ENCODE data around the gene SERGEF.

Gene SERGEF

DNA sequence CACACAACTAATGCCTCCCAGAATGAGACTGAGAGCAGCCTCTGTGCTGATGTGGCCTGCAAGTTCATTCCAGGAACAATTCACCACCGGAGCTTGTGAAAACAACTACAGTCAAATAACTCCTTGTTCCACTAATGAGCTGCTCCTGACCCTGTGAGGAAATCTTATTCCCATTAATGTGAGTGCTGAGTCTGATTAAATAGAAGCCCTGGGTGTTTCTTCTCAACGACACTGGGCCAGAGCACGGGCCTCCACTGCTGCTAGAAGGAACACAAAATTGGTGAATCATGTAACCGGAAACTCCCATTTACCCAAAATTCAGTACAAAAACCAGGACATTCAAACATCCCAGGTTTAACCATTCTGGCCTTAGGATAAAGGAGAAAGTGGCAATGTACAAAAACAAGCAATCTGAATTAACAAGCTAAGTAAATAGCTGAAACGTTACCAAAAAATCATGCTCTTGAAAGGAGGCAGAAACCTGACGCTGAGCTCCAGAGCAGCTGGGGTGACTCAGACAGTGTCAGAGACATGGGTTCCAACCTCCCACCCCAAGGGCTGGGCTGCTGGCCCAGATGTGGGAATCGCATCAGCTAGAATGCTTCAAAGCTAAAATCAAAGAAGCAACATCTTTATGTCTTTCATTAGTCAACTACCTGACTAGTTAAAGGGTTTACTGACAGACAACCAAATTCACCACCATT, 26.7 kb downstream of the SERGEF start:
- no peak for DNase-seq (ENCODE audit: insufficient read length, low spot score)
- FAIRE-seq = no peak
- TF ChIP-seq POLR2A (IDR thresholded peaks at IDR 0.05; ENCODE audit: low read depth, low read length) = no peak
- TF ChIP-seq SPI1 (IDR thresholded peaks at IDR 0.05; ENCODE audit: low read depth, low read length) = no peak
- TF ChIP-seq POLR2AphosphoS5 (IDR thresholded peaks at IDR 0.05; ENCODE audit: low read depth, low read length) = no peak
- no peak for TF ChIP-seq TAF1 (IDR thresholded peaks at IDR 0.05; ENCODE audit: low read depth, low read length)
- no peak for TF ChIP-seq POU2F2 (IDR thresholded peaks at IDR 0.05; ENCODE audit: low read depth, low read length)
- no peak for TF ChIP-seq PAX5 (IDR thresholded peaks at IDR 0.05; ENCODE audit: insufficient read depth, low read length, severe bottlenecking)

DNA sequence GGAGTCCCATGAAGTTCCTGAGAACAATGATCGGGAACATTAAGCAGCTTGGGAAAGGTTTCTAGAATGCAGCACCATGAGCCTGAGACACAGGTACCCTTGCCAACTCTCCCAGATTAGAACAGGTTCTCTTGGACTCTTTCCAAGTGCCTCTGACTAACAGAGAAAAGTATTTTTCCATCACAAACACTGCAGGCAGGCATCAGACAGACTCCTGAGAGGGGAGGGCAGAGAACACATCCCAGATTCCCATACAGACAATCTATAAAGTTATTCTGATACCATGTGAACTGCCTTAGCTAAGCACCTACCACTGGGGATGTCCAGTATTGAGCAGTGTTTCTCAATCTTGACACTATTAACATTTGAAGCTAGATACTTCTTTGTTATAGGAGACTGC, 27.3 kb downstream of the SERGEF start:
- FAIRE-seq (no peak), DNase-seq (ENCODE audit: insufficient read length, low spot score) (no peak)
- TF ChIP-seq TAF1 (IDR thresholded peaks at IDR 0.05; ENCODE audit: low read depth, low read length) (no peak), POLR2AphosphoS5 (IDR thresholded peaks at IDR 0.05; ENCODE audit: low read depth, low read length) (no peak), PAX5 (IDR thresholded peaks at IDR 0.05; ENCODE audit: insufficient read depth, low read length, severe bottlenecking) (no peak), POLR2A (IDR thresholded peaks at IDR 0.05; ENCODE audit: low read depth, low read length) (no peak), POU2F2 (IDR thresholded peaks at IDR 0.05; ENCODE audit: low read depth, low read length) (no peak), SPI1 (IDR thresholded peaks at IDR 0.05; ENCODE audit: low read depth, low read length) (no peak)

DNA sequence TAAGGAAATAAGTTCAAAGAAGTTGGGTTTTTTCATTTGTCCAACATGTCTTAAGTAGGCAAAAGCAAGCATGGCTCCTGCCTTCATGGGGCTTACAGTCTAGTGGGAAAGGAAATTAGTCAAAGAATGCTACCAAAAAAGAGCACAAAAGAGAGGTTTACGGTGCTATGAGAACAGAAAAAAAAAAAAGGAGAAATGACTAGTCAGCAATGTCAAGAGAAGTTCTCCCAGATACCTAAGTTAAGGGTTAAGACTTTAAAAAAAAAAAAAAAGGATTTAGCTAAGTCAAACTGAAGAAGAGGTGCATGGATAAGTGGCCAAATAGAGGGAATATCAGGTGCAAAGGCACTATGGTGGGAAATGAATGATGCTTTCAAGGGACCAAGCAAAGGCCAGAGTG, 29.3 kb downstream of the SERGEF start:
- FAIRE-seq = no peak
- DNase-seq (ENCODE audit: insufficient read length, low spot score) = no peak

DNA sequence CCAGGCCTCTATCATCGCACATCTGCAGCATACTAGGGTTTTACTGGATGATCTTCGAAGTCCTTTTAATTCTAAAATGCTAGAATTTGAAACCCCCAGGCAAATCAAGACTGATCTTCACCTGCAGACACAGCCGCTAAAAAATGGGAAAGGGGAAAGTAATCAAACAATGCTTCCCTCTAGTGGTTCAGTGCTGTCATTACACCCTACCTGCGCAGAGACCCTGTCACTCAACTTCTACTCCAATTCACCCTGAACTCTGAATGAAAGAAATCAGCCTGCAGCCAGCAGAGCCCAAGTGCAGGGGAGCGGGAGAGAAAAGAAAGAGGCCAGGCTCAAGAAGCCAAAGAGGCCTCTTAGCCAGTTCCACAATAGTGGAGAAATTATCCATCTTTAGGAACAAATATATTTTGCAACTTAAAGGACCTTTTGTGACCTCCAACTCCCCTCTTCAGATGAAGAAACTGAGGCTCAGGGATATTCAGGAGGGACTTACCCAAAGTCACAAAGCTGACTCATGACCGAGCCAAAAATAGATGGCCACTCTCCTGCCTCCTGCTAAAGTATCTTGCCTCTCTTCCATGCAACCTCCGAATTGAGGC, 33.0 kb downstream of the SERGEF start:
- TF ChIP-seq POU2F2 (IDR thresholded peaks at IDR 0.05; ENCODE audit: low read depth, low read length) = peak; percentile 13; the same call in 1 of the 2 replicates
- TF ChIP-seq POLR2AphosphoS5 (IDR thresholded peaks at IDR 0.05; ENCODE audit: low read depth, low read length) = no peak
- FAIRE-seq (peak; percentile 82), DNase-seq (ENCODE audit: insufficient read length, low spot score) (peak; percentile 19)

More for the DNA sequence above, 29.3 kb downstream of the SERGEF start:
- TF ChIP-seq TAF1 (IDR thresholded peaks at IDR 0.05; ENCODE audit: low read depth, low read length) = no peak
- no peak for TF ChIP-seq SPI1 (IDR thresholded peaks at IDR 0.05; ENCODE audit: low read depth, low read length)
- no peak for TF ChIP-seq PAX5 (IDR thresholded peaks at IDR 0.05; ENCODE audit: insufficient read depth, low read length, severe bottlenecking)
- TF ChIP-seq POLR2AphosphoS5 (IDR thresholded peaks at IDR 0.05; ENCODE audit: low read depth, low read length) = no peak

DNA sequence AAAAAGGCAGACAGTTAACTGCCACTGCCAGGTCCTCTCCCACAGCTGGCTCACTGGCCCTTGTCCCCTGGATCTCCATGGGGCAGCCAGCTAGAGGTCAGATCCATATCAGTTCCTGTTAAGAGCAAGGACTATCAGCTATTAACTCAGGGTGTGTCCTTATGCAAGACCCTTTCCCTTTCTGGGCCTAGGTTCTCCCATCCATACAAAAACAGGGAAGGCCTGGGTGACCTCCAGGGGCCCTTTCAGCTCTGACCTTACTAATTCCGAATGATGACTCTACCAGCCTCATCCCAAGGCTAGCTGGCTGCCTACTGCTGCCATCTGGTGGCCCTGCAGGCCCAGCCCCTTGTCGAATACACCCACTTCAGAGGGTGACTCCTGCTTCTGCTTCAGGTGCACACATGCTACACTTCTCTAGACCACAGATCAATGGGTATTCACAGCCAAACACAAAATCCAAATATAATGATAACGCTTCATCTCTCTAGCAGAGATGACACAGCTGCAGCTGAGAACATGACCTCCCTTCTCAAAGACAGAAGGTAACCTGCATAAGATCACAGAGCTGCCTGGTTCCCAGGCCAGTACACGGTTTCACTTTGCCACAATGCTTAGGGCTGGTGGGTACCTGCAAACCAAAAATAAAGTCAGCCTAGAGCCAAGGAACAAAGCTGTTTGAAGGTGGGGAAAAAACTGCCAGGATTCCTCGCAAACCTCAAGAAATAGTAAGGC, 34.1 kb downstream of the SERGEF start:
- no peak for TF ChIP-seq POLR2AphosphoS5 (IDR thresholded peaks at IDR 0.05; ENCODE audit: low read depth, low read length)
- TF ChIP-seq TAF1 (IDR thresholded peaks at IDR 0.05; ENCODE audit: low read depth, low read length) = no peak
- no peak for TF ChIP-seq PAX5 (IDR thresholded peaks at IDR 0.05; ENCODE audit: insufficient read depth, low read length, severe bottlenecking)
- no peak for TF ChIP-seq POU2F2 (IDR thresholded peaks at IDR 0.05; ENCODE audit: low read depth, low read length)
- TF ChIP-seq SPI1 (IDR thresholded peaks at IDR 0.05; ENCODE audit: low read depth, low read length) = no peak
- no peak for TF ChIP-seq POLR2A (IDR thresholded peaks at IDR 0.05; ENCODE audit: low read depth, low read length)
- FAIRE-seq (peak; percentile 86), DNase-seq (ENCODE audit: insufficient read length, low spot score) (peak; percentile 21)

DNA sequence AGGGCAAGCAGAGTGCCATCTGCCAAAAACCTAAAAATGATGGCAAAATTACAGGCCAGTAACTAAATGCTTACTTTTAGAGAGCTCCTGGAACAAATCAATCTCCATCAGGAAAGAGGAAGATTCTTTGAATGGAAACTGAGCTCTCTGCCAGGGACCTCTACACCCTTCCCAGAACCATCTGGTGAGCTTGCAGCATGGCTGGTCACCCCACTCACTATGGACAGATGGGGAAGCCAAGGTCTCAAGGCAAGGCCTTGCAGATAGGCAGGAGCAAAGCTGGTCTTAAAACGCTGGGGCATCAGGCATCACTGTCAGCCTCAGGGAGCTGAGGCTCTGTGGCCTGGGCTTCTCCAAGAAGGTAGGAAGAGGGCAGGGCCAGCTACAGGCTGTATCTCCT, 36.2 kb downstream of the SERGEF start:
- FAIRE-seq (no peak), DNase-seq (ENCODE audit: insufficient read length, low spot score) (no peak)
- no peak for TF ChIP-seq SPI1 (IDR thresholded peaks at IDR 0.05; ENCODE audit: low read depth, low read length)
- TF ChIP-seq PAX5 (IDR thresholded peaks at IDR 0.05; ENCODE audit: insufficient read depth, low read length, severe bottlenecking) = no peak
- no peak for TF ChIP-seq POLR2AphosphoS5 (IDR thresholded peaks at IDR 0.05; ENCODE audit: low read depth, low read length)
- no peak for TF ChIP-seq POU2F2 (IDR thresholded peaks at IDR 0.05; ENCODE audit: low read depth, low read length)
- TF ChIP-seq POLR2A (IDR thresholded peaks at IDR 0.05; ENCODE audit: low read depth, low read length) = no peak
- no peak for TF ChIP-seq TAF1 (IDR thresholded peaks at IDR 0.05; ENCODE audit: low read depth, low read length)

DNA sequence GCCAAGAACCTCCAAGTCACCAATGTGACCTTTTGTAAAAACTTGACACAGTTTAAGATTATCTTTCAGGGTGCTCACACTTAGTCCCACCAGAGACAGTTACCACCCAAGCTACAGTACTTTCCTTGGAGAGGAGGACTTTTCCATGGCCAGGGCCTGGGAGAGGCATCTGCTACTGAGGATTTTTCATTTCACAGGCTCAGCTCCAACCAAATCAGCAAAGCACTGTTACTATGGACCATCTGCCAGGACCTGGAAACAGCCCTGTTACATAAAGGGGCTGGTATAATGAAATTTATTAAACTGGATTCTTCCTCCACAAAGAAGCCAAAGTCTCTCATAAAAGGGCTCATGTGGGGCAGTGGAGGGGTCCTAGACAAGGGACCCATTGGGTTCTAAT, 38.6 kb downstream of the SERGEF start:
- DNase-seq (ENCODE audit: insufficient read length, low spot score) (no peak), FAIRE-seq (no peak)
- TF ChIP-seq TAF1 (IDR thresholded peaks at IDR 0.05; ENCODE audit: low read depth, low read length) = no peak
- TF ChIP-seq POLR2AphosphoS5 (IDR thresholded peaks at IDR 0.05; ENCODE audit: low read depth, low read length) = no peak
- TF ChIP-seq SPI1 (IDR thresholded peaks at IDR 0.05; ENCODE audit: low read depth, low read length) = no peak
- TF ChIP-seq POU2F2 (IDR thresholded peaks at IDR 0.05; ENCODE audit: low read depth, low read length) = no peak
- TF ChIP-seq POLR2A (IDR thresholded peaks at IDR 0.05; ENCODE audit: low read depth, low read length) = no peak
- no peak for TF ChIP-seq PAX5 (IDR thresholded peaks at IDR 0.05; ENCODE audit: insufficient read depth, low read length, severe bottlenecking)

DNA sequence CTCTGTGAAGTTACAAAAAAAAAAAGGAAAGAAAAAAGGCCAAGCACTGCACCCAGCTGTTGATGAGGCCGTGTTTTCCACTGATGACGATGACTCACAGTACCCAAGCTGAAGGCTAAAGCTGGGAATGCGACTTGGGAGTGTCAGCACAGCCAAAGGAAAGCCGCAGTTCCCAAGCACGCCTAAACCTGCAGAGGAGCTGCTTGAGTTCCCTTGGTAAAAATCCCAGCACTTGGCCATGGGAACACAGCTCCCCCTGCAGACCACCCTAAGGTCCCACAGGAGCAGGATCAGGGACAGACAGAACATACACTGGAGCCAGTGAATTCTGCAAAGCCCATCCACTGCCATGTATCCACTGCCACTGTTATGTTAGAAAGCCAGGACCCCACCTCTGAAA, 39.9 kb downstream of the SERGEF start:
- FAIRE-seq (peak; percentile 28), DNase-seq (ENCODE audit: insufficient read length, low spot score) (no peak)
- TF ChIP-seq POLR2A (IDR thresholded peaks at IDR 0.05; ENCODE audit: low read depth, low read length) (no peak), SPI1 (IDR thresholded peaks at IDR 0.05; ENCODE audit: low read depth, low read length) (no peak), TAF1 (IDR thresholded peaks at IDR 0.05; ENCODE audit: low read depth, low read length) (no peak), PAX5 (IDR thresholded peaks at IDR 0.05; ENCODE audit: insufficient read depth, low read length, severe bottlenecking) (no peak), POU2F2 (IDR thresholded peaks at IDR 0.05; ENCODE audit: low read depth, low read length) (no peak), POLR2AphosphoS5 (IDR thresholded peaks at IDR 0.05; ENCODE audit: low read depth, low read length) (no peak)

DNA sequence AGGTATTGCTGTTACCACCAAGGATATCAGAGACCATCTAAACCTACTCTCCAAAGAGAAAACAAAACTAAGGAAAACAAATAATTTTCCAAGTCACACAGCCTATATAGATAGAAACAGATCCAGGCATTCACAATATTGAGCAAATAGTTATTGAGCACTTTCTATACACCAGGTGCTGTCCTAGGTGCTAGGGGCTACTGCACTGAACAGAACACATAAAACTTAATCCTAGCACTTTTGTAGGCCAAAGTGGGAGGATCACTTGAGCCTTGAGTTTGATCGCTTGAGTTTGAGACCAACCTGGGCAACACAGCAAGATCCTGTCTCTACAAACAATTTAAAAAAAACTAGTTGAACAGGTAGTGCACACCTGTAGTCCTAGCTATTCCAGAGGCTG, 44.6 kb downstream of the SERGEF start:
- FAIRE-seq = no peak
- TF ChIP-seq POU2F2 (IDR thresholded peaks at IDR 0.05; ENCODE audit: low read depth, low read length) (no peak), POLR2AphosphoS5 (IDR thresholded peaks at IDR 0.05; ENCODE audit: low read depth, low read length) (no peak), SPI1 (IDR thresholded peaks at IDR 0.05; ENCODE audit: low read depth, low read length) (no peak), TAF1 (IDR thresholded peaks at IDR 0.05; ENCODE audit: low read depth, low read length) (no peak), POLR2A (IDR thresholded peaks at IDR 0.05; ENCODE audit: low read depth, low read length) (no peak), PAX5 (IDR thresholded peaks at IDR 0.05; ENCODE audit: insufficient read depth, low read length, severe bottlenecking) (no peak)
- DNase-seq (ENCODE audit: insufficient read length, low spot score) = no peak
